M059J (cell line): ENCODE results near the gene IQGAP1. TPM values are rescaled to one million over a fixed set of nuclear protein-coding genes. Genes with fewer than 3 reads are reported as not detected.
"Not testable (repeated sequence)": the region's sequence is repeated elsewhere in the genome, so short reads cannot be mapped to it uniquely, and the experiment has no call there.

Experiments used
- DNase-seq: peaks from one replicate; pipeline ENCODE4 v3.0.0-alpha.2; 2012; ENCODE audit warnings: low read depth
- total RNA-seq: library from RNA; depleted of rRNA; stranded (reverse); fragments of >200 nt; shearing (Covaris generic); gene quantifications from 2 replicates; pipeline ENCODE4 v1.2.3, GENCODE V29; 2014; rRNA removed

The IQGAP1 gene
- 134 and 206 TPM in 2 replicates for total RNA-seq

- DNase-seq: peak; percentile 93
These were observed at the start of gene IQGAP1 for GRCh38 chr15:90387534-90388461. Gene IQGAP1, plus strand, starts transcription at chr15:90388242. Its CDS starts 100 bp downstream, at chr15:90388342.

GRCh38 chr15:90338532-90338931, 49.5 kb upstream of the IQGAP1 start:
- no peak for DNase-seq

- DNase-seq: no peak
These were observed 47.7 kb upstream of the IQGAP1 start for GRCh38 chr15:90340345-90340744.

- peak; percentile 18 for DNase-seq
These were observed 44.7 kb upstream of the IQGAP1 start for GRCh38 chr15:90343302-90343790.

GRCh38 chr15:90344662-90345061, 43.4 kb upstream of the IQGAP1 start:
- DNase-seq: no peak

GRCh38 chr15:90345857-90346256, 42.2 kb upstream of the IQGAP1 start:
- no peak for DNase-seq

- not testable (repeated sequence) for DNase-seq
These were observed 40.5 kb upstream of the IQGAP1 start for GRCh38 chr15:90347431-90348065.

GRCh38 chr15:90348456-90348855, 39.6 kb upstream of the IQGAP1 start:
- no peak for DNase-seq

- no peak for DNase-seq
These were observed 39.0 kb upstream of the IQGAP1 start for GRCh38 chr15:90349072-90349471.

- no peak for DNase-seq
These were observed 38.2 kb upstream of the IQGAP1 start for GRCh38 chr15:90349821-90350220.

- DNase-seq: no peak
These were observed 36.4 kb upstream of the IQGAP1 start for GRCh38 chr15:90351479-90352106.

GRCh38 chr15:90352107-90352893, 35.7 kb upstream of the IQGAP1 start, which contains the start of gene ZNF774:
Gene ZNF774, plus strand, starts transcription at chr15:90352284. Its CDS starts 2,377 bp downstream, at chr15:90354661.
- DNase-seq: peak; percentile 96

GRCh38 chr15:90354986-90355385, 33.1 kb upstream of the IQGAP1 start:
- no peak for DNase-seq

- DNase-seq: peak; percentile 66
These were observed 29.7 kb upstream of the IQGAP1 start for GRCh38 chr15:90358124-90359033.

- DNase-seq: no peak
These were observed 27.3 kb upstream of the IQGAP1 start for GRCh38 chr15:90360746-90361145.

GRCh38 chr15:90362936-90363212, 25.2 kb upstream of the IQGAP1 start:
- peak; percentile 84 for DNase-seq

GRCh38 chr15:90364251-90364650, 23.8 kb upstream of the IQGAP1 start:
- peak; percentile 81 for DNase-seq

- no peak for DNase-seq
These were observed 22.5 kb upstream of the IQGAP1 start for GRCh38 chr15:90365414-90366055.

GRCh38 chr15:90367576-90367975, 20.5 kb upstream of the IQGAP1 start:
- DNase-seq: no peak

- DNase-seq: no peak
These were observed 13.0 kb upstream of the IQGAP1 start for GRCh38 chr15:90375071-90375470.
